A673 (cell line): ENCODE data around the gene CTU2. TPM values are rescaled to one million over a fixed set of nuclear protein-coding genes. Genes with fewer than 3 reads are reported as not detected.

Experiments used
- BruUV-seq: library from RNA; stranded (reverse); fragments of 400-500 nt; replicated peaks from 2 replicates; lab custom pipeline; 2021; lab: Mats Ljungman, UMichigan
- CTCF ChIA-PET: fragments of 300-600 bp; sonication (Branson Sonifier 250); formaldehyde crosslinking; loops from one replicate; lab custom pipeline; 2022; ENCODE audit warnings: antibody characterized with exemption; lab: Charles Lee
- POLR2A ChIA-PET: fragments of 300-600 bp; sonication (Branson Sonifier 250); formaldehyde crosslinking; loops from one replicate; lab custom pipeline; 2022; ENCODE audit warnings: antibody characterized with exemption; ENCODE audit not compliant: low non-redundant PET; lab: Charles Lee
- DNase-seq: peaks from one replicate; pipeline ENCODE4 v3.0.0-alpha.2; 2015; ENCODE audit warnings: low spot score
- H3K27ac ChIP-seq: fragments of 200-600 bp; sonication (generic); 2 replicates; pipeline ENCODE4 v1.5.1; 2016; ENCODE audit warnings: mixed run types, low read depth, mild to moderate bottlenecking, mixed read lengths, antibody characterized with exemption, low read length; ENCODE audit not compliant: poor library complexity, severe bottlenecking
- H3K27me3 ChIP-seq: fragments of 200-600 bp; sonication (generic); replicated peaks from 2 replicates; pipeline ENCODE4 v1.6.1; 2017; ENCODE audit warnings: mixed run types, low read depth, mild to moderate bottlenecking, mixed read lengths, antibody characterized with exemption, low read length; ENCODE audit not compliant: insufficient read depth, poor library complexity
- H3K36me3 ChIP-seq: fragments of 200-600 bp; sonication (generic); 2 replicates; pipeline ENCODE4 v1.6.1; 2016; ENCODE audit warnings: mixed run types, mild to moderate bottlenecking, mixed read lengths, antibody characterized with exemption, low read length; ENCODE audit not compliant: insufficient read depth, poor library complexity, severe bottlenecking
- H3K4me1 ChIP-seq: fragments of 200-600 bp; sonication (generic); 2 replicates; pipeline ENCODE4 v1.6.1; 2017; ENCODE audit warnings: mixed run types, mild to moderate bottlenecking, mixed read lengths, antibody characterized with exemption, low read length; ENCODE audit not compliant: insufficient read depth, poor library complexity, severe bottlenecking
- H3K4me3 ChIP-seq: fragments of 200-600 bp; sonication (generic); 2 replicates; pipeline ENCODE4 v1.5.1; 2016; ENCODE audit warnings: low read depth, mixed run types, mild to moderate bottlenecking, mixed read lengths, low read length; ENCODE audit not compliant: poor library complexity, severe bottlenecking
- H3K9me3 ChIP-seq: fragments of 200-600 bp; sonication (generic); 2 replicates; pipeline ENCODE4 v1.6.1; 2016; ENCODE audit warnings: mixed run types, low read depth, mild to moderate bottlenecking, mixed read lengths, antibody characterized with exemption, low read length; ENCODE audit not compliant: poor library complexity, severe bottlenecking
- EZH2 ChIP-seq: fragments of 200-600 bp; sonication (generic); IDR thresholded peaks from 2 replicates; pipeline ENCODE4 v1.6.1; 2017; ENCODE audit warnings: borderline replicate concordance, low read depth, mild to moderate bottlenecking, mixed read lengths, antibody characterized with exemption, low read length; ENCODE audit not compliant: poor library complexity, severe bottlenecking
- intact Hi-C: fragments of 100-400 bp; cut with micrococcal nuclease; formaldehyde crosslinking; loops from one replicate; pipeline ENCODE4 v1.10.0; 2022; ENCODE audit not compliant: unreplicated experiment
- total RNA-seq: library from RNA; stranded (reverse); gene quantifications from 2 replicates; pipeline ENCODE4 v1.2.3, GENCODE V29; 2021
- TF ChIP-seq, protein P1 (sequence below): fragments of 300-800, 200-600 bp; sonication (generic); conservative IDR thresholded peaks from 2 replicates; pipeline ENCODE4 v1.5.1; 2017; ENCODE audit warnings: low read depth, mild to moderate bottlenecking, antibody characterized with exemption, low read length, moderate library complexity, mixed read lengths

CTU2 gene
- total RNA-seq, 1 experiment from 2014 or later: 47.5 TPM

DNA sequence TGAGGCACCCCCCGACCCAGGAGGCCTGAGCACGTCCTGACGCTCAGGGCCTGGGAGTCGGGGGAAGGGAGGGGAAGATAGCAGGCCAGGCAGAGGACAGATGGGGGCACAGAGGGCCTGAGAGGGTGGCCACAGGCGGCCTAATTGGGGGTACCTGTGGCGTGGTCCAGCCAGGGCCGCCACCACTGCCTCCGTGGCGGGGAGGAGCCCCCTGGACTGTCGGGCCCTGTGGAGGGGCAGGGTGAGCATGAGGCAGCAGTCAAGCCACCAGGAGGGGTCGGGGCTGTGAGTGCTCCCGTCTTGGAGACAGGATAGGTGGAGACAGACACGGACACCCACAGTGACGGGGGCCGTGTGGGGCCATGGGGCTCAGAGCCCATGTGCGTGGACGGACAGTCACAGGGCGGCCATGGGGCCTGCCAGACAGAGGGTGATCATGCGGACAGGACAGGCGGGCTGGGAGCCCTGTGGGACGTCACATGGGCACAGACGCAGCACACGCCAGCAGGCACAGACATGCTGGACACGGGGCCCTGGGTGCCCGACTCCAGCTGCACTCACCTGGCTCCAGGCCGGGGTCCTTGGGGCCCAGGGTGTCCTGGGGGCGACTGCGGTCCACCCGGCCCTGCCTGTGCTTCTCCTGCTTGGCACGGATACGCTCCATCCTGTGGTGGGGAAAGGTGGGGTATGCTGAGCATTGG lies 18.7 kb downstream of the CTU2 start:
- TF ChIP-seq, protein P1, sequence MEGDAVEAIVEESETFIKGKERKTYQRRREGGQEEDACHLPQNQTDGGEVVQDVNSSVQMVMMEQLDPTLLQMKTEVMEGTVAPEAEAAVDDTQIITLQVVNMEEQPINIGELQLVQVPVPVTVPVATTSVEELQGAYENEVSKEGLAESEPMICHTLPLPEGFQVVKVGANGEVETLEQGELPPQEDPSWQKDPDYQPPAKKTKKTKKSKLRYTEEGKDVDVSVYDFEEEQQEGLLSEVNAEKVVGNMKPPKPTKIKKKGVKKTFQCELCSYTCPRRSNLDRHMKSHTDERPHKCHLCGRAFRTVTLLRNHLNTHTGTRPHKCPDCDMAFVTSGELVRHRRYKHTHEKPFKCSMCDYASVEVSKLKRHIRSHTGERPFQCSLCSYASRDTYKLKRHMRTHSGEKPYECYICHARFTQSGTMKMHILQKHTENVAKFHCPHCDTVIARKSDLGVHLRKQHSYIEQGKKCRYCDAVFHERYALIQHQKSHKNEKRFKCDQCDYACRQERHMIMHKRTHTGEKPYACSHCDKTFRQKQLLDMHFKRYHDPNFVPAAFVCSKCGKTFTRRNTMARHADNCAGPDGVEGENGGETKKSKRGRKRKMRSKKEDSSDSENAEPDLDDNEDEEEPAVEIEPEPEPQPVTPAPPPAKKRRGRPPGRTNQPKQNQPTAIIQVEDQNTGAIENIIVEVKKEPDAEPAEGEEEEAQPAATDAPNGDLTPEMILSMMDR: no peak
- TF ChIP-seq EZH2: no peak
- H3K4me3 ChIP-seq: no peak overlapping the region
- H3K36me3 ChIP-seq: peaks cover 61% of the 10 kb centered on the region
- ChIA-PET CTCF (no interaction called here), POLR2A (no interaction called here)
- no peaks in the 10 kb centered on the region for H3K27me3 ChIP-seq
- H3K4me1 ChIP-seq: peaks cover 5% of the 10 kb centered on the region
- intact Hi-C loops: no loop called here
- no peak for DNase-seq
- no TSS peak for BruUV-seq
- no peaks in the 10 kb centered on the region for H3K9me3 ChIP-seq
- H3K27ac ChIP-seq: no peak overlapping the region

DNA sequence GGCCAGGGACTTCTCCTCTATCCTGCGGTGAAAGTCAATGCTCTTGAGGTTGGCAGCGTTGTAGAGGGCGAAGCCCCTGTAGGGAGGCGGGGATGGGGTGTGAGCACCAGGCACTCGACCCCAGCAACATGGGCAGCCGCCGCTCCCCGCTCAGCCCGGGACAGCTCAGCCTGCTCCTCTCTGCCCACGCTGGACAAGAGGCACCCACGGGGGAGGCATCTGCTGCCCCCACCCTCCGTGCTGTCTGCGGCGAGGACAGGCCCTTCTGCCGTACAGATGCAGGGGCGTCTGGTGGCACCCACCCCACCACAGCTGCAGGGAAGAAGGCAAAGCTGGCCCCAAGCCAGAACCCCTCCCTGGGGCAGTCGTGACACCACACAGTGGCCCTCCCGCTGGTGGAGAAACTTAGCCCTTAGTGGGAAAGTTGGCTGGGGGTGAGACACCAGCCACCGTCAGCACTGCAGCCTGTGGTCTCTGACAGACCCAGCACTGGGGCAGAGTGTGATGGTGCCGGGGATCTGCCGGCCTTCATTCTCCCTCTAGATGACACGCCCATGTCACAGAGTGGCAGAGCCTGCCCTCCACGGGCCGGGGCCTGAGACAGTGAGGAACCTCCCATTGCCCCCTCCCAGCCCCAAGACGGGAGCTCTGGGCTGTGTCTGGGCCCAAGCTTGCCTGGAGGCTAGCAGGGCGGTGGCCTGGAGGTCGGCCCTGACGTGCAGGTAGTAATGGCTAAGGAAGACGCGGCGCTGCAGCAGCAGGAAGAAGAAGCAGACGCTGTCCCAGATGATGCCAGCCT lies 19.5 kb downstream of the CTU2 start:
- DNase-seq: no peak
- Histone ChIP-seq H3K36me3 (peaks cover 58% of the 10 kb centered on the region), H3K4me1 (peaks cover 5% of the 10 kb centered on the region), H3K27me3 (no peaks in the 10 kb centered on the region), H3K27ac (no peak overlapping the region), H3K9me3 (no peaks in the 10 kb centered on the region), H3K4me3 (no peak overlapping the region)
- intact Hi-C loops: no loop called here
- no peak for TF ChIP-seq EZH2
- TF ChIP-seq, protein P1: no peak
- CTCF ChIA-PET: no interaction called here
- POLR2A ChIA-PET: no interaction called here
- BruUV-seq: no TSS peak

GRCh38 chr16:88726408-88726749 lies 20.1 kb downstream of the CTU2 start:
- ChIA-PET CTCF (no interaction called here), POLR2A (no interaction called here)
- Histone ChIP-seq H3K4me3 (no peak overlapping the region), H3K4me1 (peaks cover 5% of the 10 kb centered on the region), H3K36me3 (peaks cover 58% of the 10 kb centered on the region), H3K27ac (no peak overlapping the region), H3K9me3 (no peaks in the 10 kb centered on the region), H3K27me3 (no peaks in the 10 kb centered on the region)
- no peak for DNase-seq
- no peak for TF ChIP-seq EZH2
- TF ChIP-seq, protein P1: no peak
- intact Hi-C loops: no loop called here
- no TSS peak for BruUV-seq
